ENCODE data around the gene FAM83E. TPM values are rescaled to one million over a fixed set of nuclear protein-coding genes. Genes with fewer than 3 reads are reported as not detected.

Gene FAM83E
- total RNA-seq, 1 experiment from 2014 or later: 0.11 TPM

DNA sequence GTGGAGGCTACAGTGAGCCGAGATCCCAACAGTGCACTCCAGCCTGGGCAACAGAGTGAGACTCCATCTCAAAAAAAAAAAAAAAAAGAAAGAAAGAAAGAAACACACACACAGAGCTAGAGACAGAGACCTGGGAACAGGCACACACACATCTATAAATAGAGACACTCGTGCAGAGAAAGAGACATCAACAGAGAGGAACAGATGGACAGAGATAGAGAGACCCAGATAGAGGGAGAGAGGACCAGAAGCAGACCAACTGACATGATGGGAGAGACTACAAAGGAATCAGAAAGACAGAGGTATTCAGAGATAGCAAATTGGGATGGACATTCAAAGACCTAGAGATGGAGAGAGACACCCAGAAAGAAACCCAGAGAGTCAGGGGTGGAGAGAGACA is 33.3 kb upstream of the FAM83E start:
- DNase-seq (ENCODE audit: low read depth in 1 of 2, low spot score in 2 of 2): no peak
- Histone ChIP-seq H3K4me3 (no peak overlapping the region), H3K27ac (no peak overlapping the region)

DNA sequence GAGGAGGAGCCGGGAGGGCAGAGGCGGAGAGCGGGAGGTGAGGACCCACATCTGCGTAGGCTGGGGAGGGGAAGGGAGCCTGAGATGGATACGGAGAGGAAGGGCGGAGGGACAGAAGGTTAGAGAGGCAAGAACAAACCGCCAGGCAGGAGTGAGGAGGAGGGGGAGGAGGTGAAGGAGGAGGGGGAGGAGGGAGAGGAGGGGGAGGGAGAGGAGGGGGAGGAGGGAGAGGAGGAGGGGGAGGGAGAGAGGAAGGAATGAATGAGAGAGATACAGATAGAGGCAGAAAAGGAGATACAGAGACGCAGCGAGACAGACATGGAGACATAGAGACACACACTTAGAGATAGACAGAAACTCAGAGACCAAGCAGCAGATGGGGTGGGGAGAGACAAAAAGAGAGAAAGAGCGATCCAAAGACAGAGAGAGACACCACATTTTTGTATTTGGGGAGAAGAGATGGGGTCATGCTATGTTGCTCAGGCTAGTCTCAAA is 31.9 kb upstream of the FAM83E start:
- Histone ChIP-seq H3K4me1 (replicated peaks) (peaks cover 19% of the 10 kb centered on the region), H3K9me3 (replicated peaks) (no peaks in the 10 kb centered on the region), H3K4me3 (peak overlapping the region; percentile 24), H3K27ac (no peak overlapping the region), H3K27me3 (replicated peaks) (peaks cover 13% of the 10 kb centered on the region), H3K36me3 (no peaks in the 10 kb centered on the region)
- DNase-seq (ENCODE audit: low read depth in 1 of 2, low spot score in 2 of 2): no peak

More for the DNA sequence above, 33.3 kb upstream of the FAM83E start:
- Histone ChIP-seq H3K4me1 (replicated peaks) (peaks cover 22% of the 10 kb centered on the region), H3K9me3 (replicated peaks) (no peaks in the 10 kb centered on the region), H3K36me3 (no peaks in the 10 kb centered on the region), H3K27me3 (replicated peaks) (peaks cover 13% of the 10 kb centered on the region)

DNA sequence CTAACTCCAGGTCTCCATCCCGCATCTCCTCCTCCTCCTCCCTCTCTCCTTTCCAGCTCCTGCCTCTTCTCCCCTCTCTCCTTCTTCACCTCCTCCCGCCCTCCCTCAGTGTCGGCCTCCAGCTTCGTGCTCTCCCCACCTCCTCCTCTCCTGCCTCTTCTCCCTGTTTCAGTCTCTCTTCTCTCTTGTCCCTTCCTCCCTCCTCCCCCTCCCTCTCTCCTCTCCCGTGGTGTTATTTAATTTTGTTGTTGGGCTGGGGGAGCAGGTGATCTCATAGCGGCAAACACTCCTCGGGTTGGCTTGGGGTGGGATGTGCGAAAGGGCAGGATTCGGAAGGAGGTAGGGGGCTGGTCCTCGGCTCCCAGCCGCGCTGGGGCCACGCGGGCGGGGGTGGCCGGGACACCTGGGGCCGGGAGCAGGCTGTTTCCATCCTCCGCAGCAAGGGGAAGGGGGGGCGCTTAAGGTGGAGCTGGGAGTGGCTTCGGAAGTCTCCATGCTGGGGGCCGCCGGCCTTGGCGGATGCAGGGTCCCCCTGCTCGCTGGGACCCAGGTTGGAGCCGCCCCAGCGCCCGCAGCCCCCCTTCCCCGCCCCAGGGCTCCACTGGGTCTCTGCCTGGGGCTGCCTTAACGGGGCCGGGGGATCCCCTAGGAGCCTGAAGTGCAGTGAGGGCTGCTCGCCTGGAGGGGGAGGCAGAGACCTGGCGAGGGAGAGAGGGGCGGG is 31.3 kb upstream of the FAM83E start, which contains the start of gene CA11:
Gene CA11, minus strand, starts transcription at position 187 of the 721 bp plus-strand sequence. CDS start 555 bp downstream, outside the sequence.
- Histone ChIP-seq H3K4me1 (replicated peaks) (peaks cover 19% of the 10 kb centered on the region), H3K27ac (no peak within 1 kb of the TSS), H3K27me3 (replicated peaks) (peaks cover 13% of the 10 kb centered on the region), H3K4me3 (peak within 1 kb of the TSS; percentile 24), H3K36me3 (no peaks in the 10 kb centered on the region), H3K9me3 (replicated peaks) (no peaks in the 10 kb centered on the region)
- DNase-seq (ENCODE audit: low read depth in 1 of 2, low spot score in 2 of 2): peak; percentile 65 to 88

DNA sequence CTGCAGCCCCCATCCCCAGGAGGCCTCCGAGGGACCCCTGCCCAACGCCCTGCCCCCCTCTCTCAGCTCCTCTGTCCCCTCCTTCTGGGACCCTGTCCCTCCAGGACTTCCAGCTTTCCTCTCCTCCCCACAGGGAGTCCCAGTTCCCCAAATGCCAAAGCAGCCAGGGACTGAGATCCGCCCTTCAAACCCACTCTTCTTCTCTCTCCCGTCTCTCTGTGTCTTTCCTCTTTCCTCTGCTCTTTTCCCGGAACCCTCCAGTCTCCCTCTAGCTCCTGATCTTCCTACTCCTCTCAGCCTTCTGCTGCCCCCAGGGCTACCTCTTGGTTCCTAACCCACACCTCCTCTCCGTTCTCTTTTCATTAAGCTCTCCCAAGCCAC is 30.7 kb upstream of the FAM83E start:
- Histone ChIP-seq H3K27ac (no peak overlapping the region), H3K4me3 (no peak overlapping the region), H3K4me1 (replicated peaks) (peaks cover 19% of the 10 kb centered on the region), H3K36me3 (no peaks in the 10 kb centered on the region), H3K27me3 (replicated peaks) (peaks cover 13% of the 10 kb centered on the region), H3K9me3 (replicated peaks) (no peaks in the 10 kb centered on the region)
- no peak for DNase-seq (ENCODE audit: low read depth in 1 of 2, low spot score in 2 of 2)

DNA sequence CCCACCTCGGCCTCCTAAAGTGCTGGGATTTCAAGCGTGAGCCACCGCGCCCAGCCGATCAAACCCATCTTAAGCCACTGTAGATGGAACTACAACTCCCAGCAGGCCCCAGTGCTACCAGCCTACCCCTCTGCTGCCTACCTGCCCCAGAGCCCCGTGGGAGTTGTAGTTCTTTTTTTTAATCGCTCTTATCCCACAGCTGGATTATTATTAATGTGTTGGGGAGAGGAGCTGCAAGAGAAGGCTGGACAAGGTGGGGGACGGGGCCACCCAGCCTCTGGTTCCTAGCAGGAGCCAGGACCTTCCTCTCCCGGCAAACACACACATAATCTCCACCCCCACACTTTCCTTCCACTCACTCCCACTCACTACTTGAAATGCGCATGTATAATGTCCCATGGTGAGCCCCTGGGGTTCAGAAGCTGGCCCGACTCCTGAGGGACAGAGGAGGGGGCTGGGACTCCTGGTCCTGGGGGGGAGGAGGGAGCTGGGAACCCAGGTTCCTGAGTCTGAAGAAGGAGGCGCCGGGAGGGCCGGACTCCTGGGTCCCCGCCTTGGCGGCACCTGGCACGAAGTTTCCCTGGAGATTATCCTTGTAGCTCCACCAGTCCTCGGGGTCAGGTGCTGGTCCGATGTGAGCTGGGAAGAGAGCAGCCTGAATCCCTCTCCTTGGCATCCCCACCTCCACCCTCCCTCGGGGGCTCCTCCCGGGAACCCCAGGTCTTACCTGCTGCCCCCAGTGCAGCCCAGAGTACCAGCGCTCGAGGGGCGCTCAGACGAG is 30.2 kb upstream of the FAM83E start:
- Histone ChIP-seq H3K27me3 (replicated peaks) (peaks cover 13% of the 10 kb centered on the region), H3K27ac (no peak overlapping the region), H3K9me3 (replicated peaks) (no peaks in the 10 kb centered on the region), H3K4me1 (replicated peaks) (peaks cover 19% of the 10 kb centered on the region), H3K36me3 (no peaks in the 10 kb centered on the region), H3K4me3 (no peak overlapping the region)
- DNase-seq (ENCODE audit: low read depth in 1 of 2, low spot score in 2 of 2): peak in 1 of 2 experiments; percentile 59

DNA sequence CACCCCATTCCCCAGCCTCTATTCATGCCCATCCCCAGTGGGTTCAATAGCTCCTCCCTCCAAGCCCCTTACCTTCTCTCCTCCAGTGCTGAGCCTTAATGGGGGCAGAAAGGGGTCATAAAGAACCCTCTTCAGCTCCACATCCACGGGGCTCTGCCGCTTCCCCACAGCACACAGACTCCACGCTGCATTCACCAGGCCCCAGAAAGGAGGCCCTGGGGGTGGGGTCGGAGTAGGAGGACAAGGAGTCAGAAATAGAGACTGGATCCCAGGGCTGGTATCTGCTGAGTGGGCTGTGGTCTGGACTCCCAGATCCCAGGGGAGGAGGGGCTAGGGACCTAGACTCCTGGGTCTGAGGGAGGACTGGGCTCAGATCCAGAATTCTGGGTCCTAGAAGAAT is 29.5 kb upstream of the FAM83E start:
- peaks cover 13% of the 10 kb centered on the region for H3K27me3 ChIP-seq (replicated peaks)
- no peaks in the 10 kb centered on the region for H3K36me3 ChIP-seq
- H3K4me1 ChIP-seq (replicated peaks): peaks cover 13% of the 10 kb centered on the region
- H3K27ac ChIP-seq: no peak overlapping the region
- DNase-seq (ENCODE audit: low read depth in 1 of 2, low spot score in 2 of 2): no peak
- H3K4me3 ChIP-seq: no peak overlapping the region
- no peaks in the 10 kb centered on the region for H3K9me3 ChIP-seq (replicated peaks)

DNA sequence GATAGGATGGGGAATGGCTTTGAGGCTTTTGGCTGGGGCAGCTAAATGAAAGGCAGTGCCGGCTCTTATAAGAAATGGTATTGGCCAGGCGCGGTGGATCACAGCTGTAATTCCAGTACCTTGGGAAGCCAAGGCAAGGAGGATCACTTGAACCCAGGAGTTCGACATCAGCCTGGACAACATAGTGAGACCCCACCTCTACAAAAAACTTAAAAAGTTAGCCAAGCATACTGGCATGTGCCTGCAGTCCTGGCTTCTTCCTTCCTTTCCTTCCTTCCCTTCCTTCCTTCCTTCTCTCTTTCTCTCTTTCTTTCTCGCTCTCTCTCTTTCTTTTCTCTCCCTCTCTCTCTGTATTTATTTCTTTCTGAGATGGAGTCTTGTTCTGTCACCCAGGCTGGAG is 28.0 kb upstream of the FAM83E start:
- Histone ChIP-seq H3K36me3 (no peaks in the 10 kb centered on the region), H3K27me3 (replicated peaks) (peaks cover 13% of the 10 kb centered on the region), H3K27ac (no peak overlapping the region), H3K4me1 (replicated peaks) (peaks cover 9% of the 10 kb centered on the region), H3K4me3 (no peak overlapping the region), H3K9me3 (replicated peaks) (no peaks in the 10 kb centered on the region)
- no peak for DNase-seq (ENCODE audit: low read depth in 1 of 2, low spot score in 2 of 2)

DNA sequence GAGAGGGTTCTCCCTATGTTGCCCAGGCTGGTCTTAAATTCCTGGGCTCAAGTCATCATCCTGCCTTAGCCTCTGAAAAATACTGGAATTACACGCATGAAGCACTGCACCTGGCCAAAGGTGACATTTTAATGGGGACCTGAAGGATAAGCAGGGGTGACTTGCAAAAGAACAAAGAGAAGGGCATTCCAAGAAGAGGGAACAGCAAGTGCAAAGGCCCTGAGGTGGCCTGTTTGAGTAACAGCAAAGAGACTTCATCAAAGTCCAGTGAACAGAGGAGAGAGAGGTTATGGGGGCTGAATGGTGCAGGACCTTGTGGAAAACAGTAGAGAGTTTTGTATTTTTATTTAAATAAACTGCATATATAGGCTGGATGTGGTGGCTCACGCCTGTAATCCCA is 27.0 kb upstream of the FAM83E start:
- no peak for DNase-seq (ENCODE audit: low read depth in 1 of 2, low spot score in 2 of 2)
- Histone ChIP-seq H3K27me3 (replicated peaks) (peaks cover 13% of the 10 kb centered on the region), H3K4me3 (no peak overlapping the region), H3K9me3 (replicated peaks) (no peaks in the 10 kb centered on the region), H3K27ac (no peak overlapping the region), H3K36me3 (no peaks in the 10 kb centered on the region), H3K4me1 (replicated peaks) (peaks cover 18% of the 10 kb centered on the region)

DNA sequence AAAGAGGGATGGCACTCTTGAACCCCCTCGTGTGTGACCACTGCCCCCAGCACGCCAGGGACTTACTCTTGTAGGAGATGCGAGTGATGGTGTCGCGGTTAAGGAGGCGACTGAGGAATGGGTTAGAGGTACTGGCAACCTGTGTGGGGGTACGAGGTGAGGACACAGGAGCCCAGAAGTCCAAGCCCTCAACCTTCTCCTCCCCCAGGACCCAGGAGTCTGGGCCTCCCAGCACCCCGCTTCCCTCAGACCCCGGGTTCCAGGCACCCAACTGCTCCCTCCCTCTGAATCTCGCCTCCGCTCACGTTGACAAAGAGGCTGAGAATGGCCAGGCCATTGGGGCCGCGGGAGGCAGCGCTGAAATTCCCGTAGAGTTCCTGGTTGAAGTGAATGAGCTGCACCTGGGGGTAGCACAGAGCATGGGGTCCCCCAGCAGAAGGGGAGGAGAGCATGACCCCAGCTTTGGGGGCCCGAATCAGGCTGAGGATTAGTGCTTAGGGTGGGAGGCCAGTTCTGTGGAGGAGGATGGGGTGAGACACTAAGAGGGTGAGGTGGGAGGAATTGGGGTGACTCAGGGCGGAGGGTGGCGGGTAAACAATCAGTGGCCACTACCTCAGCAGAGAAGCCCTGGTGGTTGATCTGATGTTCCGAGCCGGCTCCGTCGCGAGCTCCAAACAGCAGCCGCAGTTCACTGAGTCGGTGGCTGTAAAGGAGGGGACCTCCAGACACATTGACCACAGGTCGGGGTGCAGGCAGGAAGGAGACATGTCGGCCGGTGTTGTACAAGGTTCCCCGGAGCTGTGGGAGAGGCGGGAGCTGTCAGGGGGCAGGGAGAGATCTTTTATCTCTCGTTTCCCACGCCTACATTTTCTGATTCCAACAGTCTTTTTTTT is 24.9 kb upstream of the FAM83E start:
- no peak for DNase-seq (ENCODE audit: low read depth in 1 of 2, low spot score in 2 of 2)
- Histone ChIP-seq H3K36me3 (no peaks in the 10 kb centered on the region), H3K27ac (no peak overlapping the region), H3K4me3 (no peak overlapping the region), H3K27me3 (replicated peaks) (peaks cover 5% of the 10 kb centered on the region), H3K9me3 (replicated peaks) (no peaks in the 10 kb centered on the region), H3K4me1 (replicated peaks) (peaks cover 27% of the 10 kb centered on the region)

DNA sequence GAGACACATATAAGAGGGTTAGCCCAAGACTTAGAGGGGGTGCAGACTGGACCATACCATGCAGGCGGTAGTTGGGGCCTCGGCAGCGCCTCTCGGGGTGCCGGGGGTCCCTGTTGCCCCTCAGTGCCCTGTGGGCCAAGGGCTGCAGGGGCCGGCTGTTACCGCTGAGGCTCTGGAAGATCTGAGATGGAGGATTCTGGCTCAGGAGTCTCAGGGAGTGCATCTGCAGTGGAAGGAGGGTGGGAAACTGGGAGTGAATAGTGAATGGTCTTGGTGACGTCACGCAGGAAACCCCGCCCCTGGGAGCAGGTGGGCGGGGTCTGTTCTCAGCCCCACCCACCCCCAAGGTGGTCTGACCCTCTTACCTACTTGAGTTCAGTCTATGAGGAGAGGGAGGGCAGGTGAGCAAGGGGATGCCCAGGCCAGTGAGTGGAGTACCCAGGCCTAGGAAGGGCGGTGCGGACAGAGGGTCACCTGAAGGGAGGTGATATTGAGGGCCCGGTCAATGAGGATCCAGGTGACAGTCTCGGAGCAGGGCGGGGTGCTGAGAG is 24.0 kb upstream of the FAM83E start:
- H3K9me3 ChIP-seq (replicated peaks): no peaks in the 10 kb centered on the region
- DNase-seq (ENCODE audit: low read depth in 1 of 2, low spot score in 2 of 2): no peak
- H3K4me3 ChIP-seq: no peak overlapping the region
- peaks cover 35% of the 10 kb centered on the region for H3K4me1 ChIP-seq (replicated peaks)
- H3K36me3 ChIP-seq: no peaks in the 10 kb centered on the region
- H3K27me3 ChIP-seq (replicated peaks): peaks cover 5% of the 10 kb centered on the region
- H3K27ac ChIP-seq: no peak overlapping the region

DNA sequence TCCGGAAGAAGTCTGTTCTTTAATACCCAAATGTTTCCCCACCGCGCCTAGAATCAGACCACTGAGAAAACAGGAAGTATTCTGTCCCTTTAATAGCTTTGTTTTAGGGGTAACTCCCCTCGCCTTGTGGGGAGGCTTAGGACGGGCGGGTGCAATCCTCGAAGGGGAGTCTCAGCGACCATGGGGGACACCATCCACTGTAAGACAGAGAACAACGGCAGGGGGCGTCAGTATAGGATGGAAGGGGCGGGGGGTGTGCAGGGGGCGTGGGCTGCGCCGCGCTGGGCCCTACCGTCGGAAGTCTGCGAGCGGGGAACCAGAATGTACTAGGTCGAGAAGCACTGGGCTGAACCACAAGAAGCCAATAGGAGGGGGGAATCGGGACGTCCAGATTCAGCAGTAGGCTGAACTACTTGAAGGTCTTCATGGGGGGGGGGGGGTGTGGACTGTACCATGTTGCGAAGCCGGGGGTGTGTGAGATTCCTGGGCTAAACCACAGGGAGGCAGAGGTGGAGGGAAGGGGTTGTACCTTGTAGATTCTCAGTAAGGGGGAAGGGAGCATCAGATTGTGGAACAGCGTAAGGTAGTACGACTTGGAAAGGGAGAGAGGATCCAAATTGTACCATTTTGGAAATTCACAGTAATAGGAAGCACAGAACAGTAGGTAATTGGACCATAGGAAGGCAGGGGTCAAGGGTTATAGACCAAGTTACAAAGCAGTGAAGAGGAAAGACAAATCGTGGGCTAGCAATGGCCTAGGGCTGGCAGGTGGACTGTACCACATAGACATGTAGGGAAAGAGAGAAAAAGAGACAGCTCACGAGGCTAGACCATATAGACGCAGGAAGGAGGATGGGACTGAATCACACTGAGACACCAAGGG is 23.3 kb upstream of the FAM83E start:
- H3K4me3 ChIP-seq: peak overlapping the region; percentile 31
- H3K9me3 ChIP-seq (replicated peaks): no peaks in the 10 kb centered on the region
- H3K4me1 ChIP-seq (replicated peaks): peaks cover 37% of the 10 kb centered on the region
- H3K27me3 ChIP-seq (replicated peaks): peaks cover 5% of the 10 kb centered on the region
- peak overlapping the region; percentile 58 for H3K27ac ChIP-seq
- DNase-seq (ENCODE audit: low read depth in 1 of 2, low spot score in 2 of 2): peak; percentile 59 to 84
- no peaks in the 10 kb centered on the region for H3K36me3 ChIP-seq

DNA sequence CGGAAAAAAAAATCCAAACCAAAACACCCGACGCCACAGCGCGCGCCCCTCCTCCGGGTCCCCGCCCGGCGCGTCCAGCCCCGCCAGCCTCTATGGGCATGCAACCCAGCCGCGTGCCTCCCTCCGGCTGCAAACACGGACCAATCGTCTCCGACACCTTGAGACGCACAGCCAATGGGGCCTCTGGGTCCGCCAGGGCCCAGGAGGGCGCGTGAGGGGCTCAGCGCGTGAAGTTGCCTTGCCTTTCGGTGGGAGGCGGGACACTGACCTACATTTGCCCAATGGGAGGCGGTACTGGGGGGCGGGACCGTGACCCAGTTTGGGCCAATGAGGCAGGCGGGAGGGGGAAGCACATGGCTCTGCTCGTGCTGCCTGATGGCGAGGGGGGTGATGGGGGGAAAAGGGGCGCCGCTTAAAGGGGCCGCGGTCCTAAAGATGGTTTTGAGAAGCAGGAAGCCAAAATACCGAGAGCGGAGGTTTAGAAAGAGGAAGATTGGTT is 22.6 kb upstream of the FAM83E start:
- peak; percentile 94 to 98 for DNase-seq (ENCODE audit: low read depth in 1 of 2, low spot score in 2 of 2)
- no peaks in the 10 kb centered on the region for H3K9me3 ChIP-seq (replicated peaks)
- peaks cover 5% of the 10 kb centered on the region for H3K27me3 ChIP-seq (replicated peaks)
- peak overlapping the region; percentile 58 for H3K27ac ChIP-seq
- H3K4me3 ChIP-seq: peak overlapping the region; percentile 31
- no peaks in the 10 kb centered on the region for H3K36me3 ChIP-seq
- peaks cover 37% of the 10 kb centered on the region for H3K4me1 ChIP-seq (replicated peaks)
